Measurements from ENCODE around the gene NDRG3. TPM values are rescaled to one million over a fixed set of nuclear protein-coding genes. Genes with fewer than 3 reads are reported as not detected.

NDRG3 gene
- total and polyA plus RNA-seq, 2 donors (not counting 3 experiments of a cell fraction or from before 2014, with no cell fraction given) = 25.7 to 27.7 TPM

- no peak overlapping the region for H2AFZ ChIP-seq (ENCODE audit: low read depth, low read length)
- H3K9ac ChIP-seq (replicated peaks; ENCODE audit: extremely low read depth, insufficient read depth, low read length) = no peak overlapping the region
- no peak overlapping the region for H3K27ac ChIP-seq (ENCODE audit: insufficient read depth, low read depth, low read length)
- H4K20me1 ChIP-seq (replicated peaks; ENCODE audit: control insufficient read depth, extremely low read depth, insufficient read depth, low read length) = no peaks in the 10 kb centered on the region
- H3K4me2 ChIP-seq (ENCODE audit: insufficient read depth, low read length) = no peak overlapping the region
- intact Hi-C loops (cut with micrococcal nuclease) = no loop called here
- H3K4me3 ChIP-seq (replicated peaks in 1 of 3; ENCODE audit: insufficient read depth in 1 of 3, low read depth in 1 of 3, low read length in 3 of 3) = no peak overlapping the region
- FAIRE-seq (no peak), DNase-seq (ENCODE audit: low read depth, low spot score) (no peak)
- H3K36me3 ChIP-seq (ENCODE audit: control insufficient read depth in 2 of 2, extremely low read depth in 1 of 2, insufficient read depth in 2 of 2, low read length in 2 of 2) = no peaks in the 10 kb centered on the region
- no TSS peak for BruUV-seq (replicated peaks)
- no peak for TF ChIP-seq POLR2A (IDR thresholded peaks at IDR 0.05; ENCODE audit: low read depth, low read length)
- no peak for TF ChIP-seq POLR2AphosphoS5 (IDR thresholded peaks at IDR 0.05; ENCODE audit: insufficient read depth, low read depth, low read length)
- TF ChIP-seq MAX (IDR thresholded peaks at IDR 0.05; ENCODE audit: insufficient read depth, insufficient read length) = no peak
- TF ChIP-seq CTCF (IDR thresholded peaks at IDR 0.05; ENCODE audit: extremely low read depth in 1 of 2, insufficient read depth in 1 of 2, low read depth in 1 of 2, low read length in 2 of 2) = no peak
- no peak for TF ChIP-seq FOS (IDR thresholded peaks at IDR 0.05; ENCODE audit: borderline replicate concordance, insufficient read depth, low read length)
- no peak for TF ChIP-seq GATA2 (IDR thresholded peaks at IDR 0.05; ENCODE audit: insufficient read depth, insufficient read length, low read depth, low read length)
- H3K4me1 ChIP-seq (ENCODE audit: control insufficient read depth, extremely low read depth, insufficient read depth, low read length) = no peaks in the 10 kb centered on the region
- H3K9me3 ChIP-seq (replicated peaks; ENCODE audit: control insufficient read depth, insufficient read depth, low read length) = no peaks in the 10 kb centered on the region
- no peaks in the 10 kb centered on the region for H3K79me2 ChIP-seq (ENCODE audit: control insufficient read depth, insufficient read depth, low read length)
- H3K9me1 ChIP-seq (replicated peaks; ENCODE audit: control insufficient read depth, extremely low read depth, insufficient read depth, low read length) = no peaks in the 10 kb centered on the region
- dilution Hi-C loops (cut with MboI; ENCODE audit: extremely low pct_ligation_motif_present, low sequenced_read_pairs) = no loop called here
- ChIA-PET CTCF (interaction anchor here (0.9 kb wide), 1 partner anchor 176 kb away, joined by 3 read pairs; no protein-coding TSS in a partner anchor), POLR2A (no interaction called here)
- H3K27me3 ChIP-seq (ENCODE audit: control insufficient read depth in 2 of 2, insufficient read depth in 2 of 2, low read length in 2 of 2) = no peaks in the 10 kb centered on the region
Observed at GRCh38 chr20:36632487-36633284, 113.2 kb downstream of the NDRG3 start.
